GM23248 (cell line): ENCODE data around the gene SZT2. TPM values are rescaled to one million over a fixed set of nuclear protein-coding genes. Genes with fewer than 3 reads are reported as not detected.

Experiments used
- DNase-seq: peaks from one replicate; pipeline ENCODE4 v3.0.0-alpha.2; 2015
- H2AFZ ChIP-seq: fragments of 200-600 bp; sonication (generic); 2 replicates; pipeline ENCODE4 v1.6.1; 2016; ENCODE audit warnings: antibody characterized with exemption
- H3F3A ChIP-seq: fragments of 200-600 bp; sonication (generic); 2 replicates; pipeline ENCODE4 v1.6.1; 2016; ENCODE audit warnings: mild to moderate bottlenecking, antibody characterized with exemption, mixed run types; ENCODE audit not compliant: insufficient read depth
- H3K27ac ChIP-seq: fragments of 200-600 bp; sonication (generic); 2 replicates; pipeline ENCODE4 v1.5.1; 2016; ENCODE audit warnings: mild to moderate bottlenecking
- H3K27me3 ChIP-seq: fragments of 200-600 bp; sonication (generic); replicated peaks from 2 replicates; pipeline ENCODE4 v1.6.1; 2016; ENCODE audit warnings: mild to moderate bottlenecking; ENCODE audit not compliant: insufficient read depth
- H3K36me3 ChIP-seq: fragments of 200-600 bp; sonication (generic); 2 replicates; pipeline ENCODE4 v1.6.1; 2016; ENCODE audit warnings: low read depth, mild to moderate bottlenecking
- H3K4me1 ChIP-seq: fragments of 200-600 bp; sonication (generic); 2 replicates; pipeline ENCODE4 v1.6.1; 2016; ENCODE audit warnings: mild to moderate bottlenecking; ENCODE audit not compliant: insufficient read depth
- H3K4me2 ChIP-seq: fragments of 200-600 bp; sonication (generic); one replicate; pipeline ENCODE4 v1.6.1; 2016; ENCODE audit warnings: mild to moderate bottlenecking; ENCODE audit not compliant: unreplicated experiment
- H3K4me3 ChIP-seq: fragments of 200-600 bp; sonication (generic); 2 replicates; pipeline ENCODE4 v1.5.1; 2016; ENCODE audit warnings: mild to moderate bottlenecking
- H3K79me2 ChIP-seq: fragments of 200-600 bp; sonication (generic); 2 replicates; pipeline ENCODE4 v1.6.1; 2016; ENCODE audit warnings: mild to moderate bottlenecking; ENCODE audit not compliant: insufficient read depth
- H3K9ac ChIP-seq: fragments of 200-600 bp; sonication (generic); 2 replicates; pipeline ENCODE4 v1.6.1; 2016; ENCODE audit warnings: mild to moderate bottlenecking
- H3K9me2 ChIP-seq: fragments of 200-600 bp; sonication (generic); 2 replicates; pipeline ENCODE4 v1.6.1; 2016; ENCODE audit warnings: mixed run types, mild to moderate bottlenecking, moderate library complexity; ENCODE audit not compliant: insufficient read depth
- H3K9me3 ChIP-seq: fragments of 200-600 bp; sonication (generic); one replicate; pipeline ENCODE4 v1.6.1; 2017; ENCODE audit warnings: low read depth
- H4K20me1 ChIP-seq: fragments of 200-600 bp; sonication (generic); 2 replicates; pipeline ENCODE4 v1.6.0; 2016; ENCODE audit not compliant: insufficient read depth
- EZH2 ChIP-seq: fragments of 200-600 bp; sonication (generic); IDR thresholded peaks from 2 replicates; pipeline ENCODE4 v1.6.1; 2018; ENCODE audit warnings: antibody characterized with exemption, mild to moderate bottlenecking; ENCODE audit not compliant: insufficient read depth, poor library complexity, severe bottlenecking
- EZH2phosphoT487 ChIP-seq: fragments of 200-600 bp; sonication (generic); IDR thresholded peaks from 2 replicates; pipeline ENCODE4 v1.6.1; 2018; ENCODE audit warnings: antibody characterized with exemption, moderate library complexity, mild to moderate bottlenecking, low read depth; ENCODE audit not compliant: insufficient read depth
- WGBS, 2 experiments: methylation state at CpG; one replicate each; pipeline ENCODE4 v1.1.6; 2015 to 2017; ENCODE audit warnings: low lambda C conversion rate in 2 of 2, low coverage in 1 of 2; ENCODE audit errors: missing lambda C conversion rate in 2 of 2; 5-methylcytosine and 5-hydroxymethylcytosine counted together
- in situ Hi-C: fragments of 300-500 bp; cut with MboI; formaldehyde crosslinking; loops from 2 replicates; pipeline ENCODE4 v1.15.0; 2020
- polyA plus RNA-seq: library from polyadenylated mRNA; unstranded; fragments of >200 nt; fragmentation: Nextera tagmentation; extraction: Ambion mirVana; gene quantifications from 2 replicates; pipeline ENCODE4 v1.2.1, GENCODE V29; 2016
- total RNA-seq: library from RNA; depleted of rRNA; stranded (reverse); fragments of >200 nt; shearing (Covaris generic); gene quantifications from 2 replicates; pipeline ENCODE4 v1.2.3, GENCODE V29; 2014

The SZT2 gene
- total and polyA plus RNA-seq, 2 experiments from 2014 or later, result 6.4 to 12.6 TPM

GRCh38 chr1:43422995-43423671 lies 33.4 kb downstream of the SZT2 start:
- H3K4me3 ChIP-seq, result no peak overlapping the region
- in situ Hi-C loops, result no loop called here
- no peak overlapping the region for H3K4me2 ChIP-seq
- H3K36me3 ChIP-seq, result peaks cover 12% of the 10 kb centered on the region; the same call in 1 of the 2 replicates
- no peaks in the 10 kb centered on the region for H3K79me2 ChIP-seq
- H3K9me2 ChIP-seq, result no peaks in the 10 kb centered on the region
- TF ChIP-seq EZH2, result no peak
- no peak for TF ChIP-seq EZH2phosphoT487
- H3K27ac ChIP-seq, result no peak overlapping the region
- H3K27me3 ChIP-seq, result no peaks in the 10 kb centered on the region
- 93 to 95% methylated on average over 11 to 16 of the region's 16 CpGs for WGBS, 2 experiments
- H3K9ac ChIP-seq, result no peak overlapping the region
- no peaks in the 10 kb centered on the region for H4K20me1 ChIP-seq
- no peaks in the 10 kb centered on the region for H3K4me1 ChIP-seq
- no peaks in the 10 kb centered on the region for H3F3A ChIP-seq
- no peak overlapping the region for H2AFZ ChIP-seq
- no peaks in the 10 kb centered on the region for H3K9me3 ChIP-seq
- no peak for DNase-seq

GRCh38 chr1:43423672-43424550 lies 34.2 kb downstream of the SZT2 start:
- Histone ChIP-seq H3K4me3 (no peak overlapping the region), H2AFZ (no peak overlapping the region), H4K20me1 (no peaks in the 10 kb centered on the region), H3K79me2 (no peaks in the 10 kb centered on the region), H3K9me2 (no peaks in the 10 kb centered on the region), H3K4me1 (no peaks in the 10 kb centered on the region), H3K27me3 (no peaks in the 10 kb centered on the region), H3K9ac (no peak overlapping the region), H3F3A (no peaks in the 10 kb centered on the region), H3K36me3 (peaks cover 15% of the 10 kb centered on the region), H3K4me2 (no peak overlapping the region), H3K9me3 (no peaks in the 10 kb centered on the region), H3K27ac (no peak overlapping the region)
- TF ChIP-seq EZH2phosphoT487, result no peak
- no peak for TF ChIP-seq EZH2
- in situ Hi-C loops, result no loop called here
- no peak for DNase-seq
- WGBS, 2 experiments, result 92 to 93% methylated on average over 18 to 23 of the region's 23 CpGs

GRCh38 chr1:43425045-43425444 lies 35.3 kb downstream of the SZT2 start:
- Histone ChIP-seq H2AFZ (no peak overlapping the region), H3K36me3 (peaks cover 26% of the 10 kb centered on the region), H3K79me2 (no peaks in the 10 kb centered on the region), H3K9ac (no peak overlapping the region), H4K20me1 (no peaks in the 10 kb centered on the region), H3K4me3 (no peak overlapping the region), H3K27ac (no peak overlapping the region), H3K4me1 (no peaks in the 10 kb centered on the region), H3K4me2 (no peak overlapping the region), H3K9me3 (no peaks in the 10 kb centered on the region), H3K27me3 (no peaks in the 10 kb centered on the region), H3K9me2 (no peaks in the 10 kb centered on the region), H3F3A (no peaks in the 10 kb centered on the region)
- no peak for TF ChIP-seq EZH2
- TF ChIP-seq EZH2phosphoT487, result no peak
- 75 to 82% methylated on average over 4 of the region's 4 CpGs for WGBS, 2 experiments
- DNase-seq, result peak; percentile 42
- in situ Hi-C loops, result no loop called here

DNA sequence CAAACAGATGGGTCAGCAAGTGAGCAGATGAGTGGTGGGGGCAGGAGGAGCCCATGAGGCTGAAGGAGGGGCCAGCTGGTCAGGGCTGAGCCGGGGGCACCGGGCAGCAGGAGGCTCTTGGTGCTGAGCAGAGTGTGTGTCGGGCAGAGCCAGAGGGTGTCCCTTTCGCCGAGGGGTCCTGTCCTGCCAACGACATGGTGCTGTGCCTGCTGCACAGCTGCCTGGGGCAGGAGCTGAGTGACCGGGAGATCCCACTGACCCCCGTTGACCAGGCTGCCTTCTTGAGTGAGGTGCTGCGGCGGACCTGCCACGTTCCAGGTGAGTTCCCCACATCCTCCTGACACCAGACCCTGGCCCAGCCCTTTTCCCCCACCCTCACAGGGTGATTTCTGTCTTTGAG lies 36.5 kb downstream of the SZT2 start:
- Histone ChIP-seq H3K9me3 (no peaks in the 10 kb centered on the region), H3K27ac (no peak overlapping the region), H3F3A (no peaks in the 10 kb centered on the region), H3K27me3 (no peaks in the 10 kb centered on the region), H4K20me1 (no peaks in the 10 kb centered on the region), H3K4me3 (no peak overlapping the region), H3K9ac (no peak overlapping the region), H3K4me2 (no peak overlapping the region), H3K36me3 (peaks cover 29% of the 10 kb centered on the region), H3K79me2 (no peaks in the 10 kb centered on the region), H3K4me1 (no peaks in the 10 kb centered on the region), H2AFZ (no peak overlapping the region), H3K9me2 (no peaks in the 10 kb centered on the region)
- TF ChIP-seq EZH2phosphoT487 (no peak), EZH2 (no peak)
- DNase-seq, result no peak
- in situ Hi-C loops, result no loop called here
- WGBS, 2 experiments, result 91 to 95% methylated on average over 5 to 8 of the region's 11 CpGs
